Mucosa of rectum (tissue), 2 donors: ENCODE measurements around the gene TBC1D22A.
"Not testable (repeated sequence)": the region's sequence is repeated elsewhere in the genome, so short reads cannot be mapped to it uniquely, and the experiment has no call there.

Experiments
- H3K27ac ChIP-seq, 2 donors: one replicate each; pipeline ENCODE4 v1.7.0; 2013; ENCODE audit warnings: inconsistent platforms in 2 of 2, low read depth in 2 of 2, low read length in 2 of 2
- H3K27me3 ChIP-seq, 2 donors: one replicate each; pipeline ENCODE4 v1.7.0; 2013; ENCODE audit warnings: low read length in 2 of 2; ENCODE audit not compliant: control insufficient read depth in 2 of 2, insufficient read depth in 2 of 2
- H3K36me3 ChIP-seq, 2 donors: one replicate each; pipeline ENCODE4 v1.7.0; 2013; ENCODE audit warnings: low read length in 2 of 2; ENCODE audit not compliant: control insufficient read depth in 2 of 2, insufficient read depth in 2 of 2
- H3K4me1 ChIP-seq, 2 donors: one replicate each; pipeline ENCODE4 v1.7.0; 2013; ENCODE audit warnings: low read length in 2 of 2, mild to moderate bottlenecking in 1 of 2; ENCODE audit not compliant: control insufficient read depth in 2 of 2, insufficient read depth in 2 of 2
- H3K4me3 ChIP-seq, 2 donors: one replicate each; pipeline ENCODE4 v1.7.0; 2013; ENCODE audit warnings: low read length in 2 of 2
- H3K9ac ChIP-seq, 2 donors: one replicate each; pipeline ENCODE4 v1.7.0; 2013; ENCODE audit warnings: low read length in 2 of 2, low read depth in 1 of 2, mild to moderate bottlenecking in 1 of 2
- H3K9me3 ChIP-seq, 2 donors: one replicate each; pipeline ENCODE4 v1.7.0; 2013; ENCODE audit warnings: low read length in 2 of 2; ENCODE audit not compliant: control insufficient read depth in 2 of 2
- donor health status: healthy.
- donor health status: Normal muscosa, but diverticular disease.

Gene TBC1D22A

DNA sequence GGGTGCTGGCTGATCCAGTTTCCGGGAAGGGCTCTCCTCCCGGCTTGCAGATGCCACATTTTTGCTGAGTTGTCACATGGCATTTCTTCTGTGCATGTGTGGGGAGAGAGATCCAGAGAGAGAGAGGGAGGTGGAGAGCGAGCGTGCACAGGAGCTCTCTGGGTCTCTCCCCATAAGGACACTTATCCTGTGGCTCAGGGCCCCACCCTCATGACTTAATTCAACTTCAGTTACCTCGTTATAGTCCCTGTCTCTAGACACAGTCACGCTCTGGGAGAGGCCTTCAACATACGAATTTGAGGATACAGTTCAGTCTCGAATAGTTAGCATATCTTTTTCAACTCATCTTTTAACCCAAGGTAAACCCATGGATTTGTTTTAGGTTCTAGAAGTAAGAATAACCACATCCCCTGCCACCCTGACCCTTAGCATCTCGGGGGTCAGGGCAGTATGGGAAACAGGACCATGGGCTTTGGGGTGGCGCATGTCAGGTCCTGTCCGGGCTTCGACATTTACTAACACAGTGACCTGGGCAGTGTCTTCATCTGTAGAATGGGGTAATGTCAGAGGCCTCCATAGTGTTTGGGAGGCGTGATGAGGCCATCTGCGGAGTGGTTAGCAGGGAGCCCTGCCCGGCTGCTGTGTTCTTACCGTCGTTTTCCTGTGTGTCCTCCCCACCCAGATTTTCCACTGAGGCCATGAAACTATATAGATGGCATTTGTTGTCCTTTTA is 46.9 kb downstream of the TBC1D22A start:
- Histone ChIP-seq H3K4me1 (no peaks in the 10 kb centered on the region), H3K4me3 (no peak overlapping the region), H3K36me3 (peaks cover 24 to 38% of the 10 kb centered on the region in 2 donors), H3K9ac (no peak overlapping the region), H3K9me3 (no peaks in the 10 kb centered on the region), H3K27ac (no peak overlapping the region), H3K27me3 (no peaks in the 10 kb centered on the region)

DNA sequence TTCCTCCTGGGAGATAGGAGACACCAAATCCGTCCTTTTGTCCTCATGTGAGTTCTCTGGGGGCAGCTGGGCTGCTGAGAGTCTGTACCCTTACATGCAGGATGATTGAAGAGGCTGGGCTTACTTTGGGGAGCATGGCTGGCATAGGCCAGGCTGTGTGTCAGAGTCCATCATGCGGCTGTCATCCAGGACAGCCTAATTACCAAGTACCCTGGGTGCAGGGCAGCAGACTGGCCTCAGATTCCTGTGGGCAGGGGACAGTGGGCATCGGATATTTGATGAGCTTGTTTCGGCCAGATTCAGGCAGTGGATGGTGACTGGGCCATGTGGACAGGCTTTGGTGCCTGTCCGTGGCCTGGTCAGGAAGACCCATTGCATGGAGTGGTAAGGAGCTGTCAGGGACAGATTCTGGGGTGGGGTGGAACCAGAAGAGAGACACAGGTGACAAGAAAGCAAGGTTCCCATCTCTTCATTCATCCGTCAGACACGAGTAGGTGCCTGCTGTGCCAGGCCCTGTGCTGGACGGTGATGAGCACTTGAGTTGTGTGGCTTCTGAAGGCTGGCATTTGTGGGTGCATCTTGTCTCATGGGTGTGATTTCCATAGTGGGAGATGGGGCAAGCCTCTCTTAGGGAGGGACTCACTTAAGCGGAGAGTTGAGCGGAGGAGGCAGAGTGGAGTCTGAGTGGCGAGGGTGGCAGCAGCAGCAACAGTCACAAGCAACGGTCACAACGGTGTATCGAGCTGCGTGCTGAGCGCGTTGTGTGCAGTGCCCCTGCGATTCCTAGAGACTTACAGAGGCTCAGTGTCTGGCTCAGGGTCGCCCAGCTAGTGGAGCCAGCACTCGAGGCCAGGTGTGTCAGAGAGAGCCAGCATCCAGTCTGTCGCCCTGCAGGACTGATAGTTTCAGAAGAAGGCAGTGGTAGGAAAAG is 48.7 kb downstream of the TBC1D22A start:
- H3K4me1 ChIP-seq, result peaks cover 0 to 5% of the 10 kb centered on the region in 2 donors

DNA sequence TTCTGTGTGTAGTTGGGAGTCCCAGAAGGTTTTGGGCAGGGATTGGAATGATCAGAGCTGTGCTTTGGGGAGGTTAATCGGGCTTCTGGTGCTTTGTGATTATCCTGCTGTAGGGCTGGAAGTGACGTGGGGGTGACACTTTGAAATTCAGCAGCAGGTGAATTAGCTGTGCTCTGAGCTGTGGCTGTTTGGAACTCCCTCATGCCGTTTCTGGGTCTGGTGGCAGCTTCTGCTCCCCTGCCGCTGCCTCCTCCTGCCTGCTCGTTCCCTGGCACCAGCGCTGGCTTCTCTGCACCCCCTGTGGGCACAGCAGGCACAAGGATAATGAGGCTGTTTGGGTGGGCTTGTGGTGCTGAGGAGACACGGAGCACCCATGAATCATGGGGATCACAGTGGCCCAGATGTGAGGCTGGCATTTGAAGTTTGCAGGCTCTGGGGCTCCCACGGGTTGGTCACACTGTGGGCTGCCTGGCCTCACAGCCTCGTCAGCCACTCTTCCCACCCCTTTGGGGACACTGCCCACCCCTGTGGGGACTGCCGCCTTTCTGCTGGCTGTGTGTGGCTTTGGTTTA is 49.7 kb downstream of the TBC1D22A start:
- Histone ChIP-seq H3K9me3 (no peaks in the 10 kb centered on the region), H3K4me1 (peaks cover 0 to 11% of the 10 kb centered on the region in 2 donors), H3K27ac (no peak overlapping the region), H3K4me3 (no peak overlapping the region), H3K27me3 (no peaks in the 10 kb centered on the region), H3K9ac (no peak overlapping the region), H3K36me3 (peaks cover 17 to 23% of the 10 kb centered on the region in 2 donors)

More for the DNA sequence above, 48.7 kb downstream of the TBC1D22A start:
- peaks cover 19 to 29% of the 10 kb centered on the region in 2 donors for H3K36me3 ChIP-seq
- no peak overlapping the region for H3K9ac ChIP-seq
- H3K4me3 ChIP-seq, result no peak overlapping the region
- no peaks in the 10 kb centered on the region for H3K9me3 ChIP-seq
- H3K27ac ChIP-seq, result no peak overlapping the region
- no peaks in the 10 kb centered on the region for H3K27me3 ChIP-seq

GRCh38 chr22:46812788-46813187 is 50.3 kb downstream of the TBC1D22A start:
- no peaks in the 10 kb centered on the region for H3K27me3 ChIP-seq
- H3K4me3 ChIP-seq, result no peak overlapping the region
- H3K9ac ChIP-seq, result no peak overlapping the region
- H3K36me3 ChIP-seq, result peaks cover 13 to 20% of the 10 kb centered on the region in 2 donors
- no peak overlapping the region for H3K27ac ChIP-seq
- no peaks in the 10 kb centered on the region for H3K9me3 ChIP-seq
- peaks cover 0 to 11% of the 10 kb centered on the region in 2 donors for H3K4me1 ChIP-seq

- Histone ChIP-seq H3K27ac (no peak overlapping the region), H3K9me3 (no peaks in the 10 kb centered on the region), H3K9ac (no peak overlapping the region), H3K4me3 (no peak overlapping the region), H3K36me3 (peaks cover 12 to 19% of the 10 kb centered on the region in 2 donors), H3K4me1 (peaks cover 0 to 11% of the 10 kb centered on the region in 2 donors), H3K27me3 (no peaks in the 10 kb centered on the region)
Observed at GRCh38 chr22:46813816-46814597, 51.6 kb downstream of the TBC1D22A start.

DNA sequence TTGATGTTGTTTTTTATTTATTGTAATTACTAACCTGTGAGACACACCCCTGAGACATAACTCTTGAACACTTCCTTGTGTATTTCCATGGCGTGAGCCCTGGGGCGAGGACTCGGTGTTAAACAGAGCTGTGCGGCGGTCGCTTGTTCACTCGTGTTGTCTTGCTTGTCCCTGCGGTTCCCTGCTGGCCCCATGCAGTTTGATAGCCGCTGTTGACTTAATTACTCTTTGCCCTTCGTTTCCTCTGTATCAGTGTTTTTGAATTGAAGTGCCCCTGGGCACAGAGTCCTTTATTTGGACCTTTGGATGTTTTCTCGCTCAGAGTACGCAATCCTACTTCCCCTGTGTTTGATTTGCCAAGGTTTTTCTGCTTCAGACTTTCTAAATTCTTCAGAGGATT is 52.7 kb downstream of the TBC1D22A start:
- peaks cover 10 to 14% of the 10 kb centered on the region in 2 donors for H3K36me3 ChIP-seq
- H3K27ac ChIP-seq, result no peak overlapping the region
- H3K4me3 ChIP-seq, result no peak overlapping the region
- H3K27me3 ChIP-seq, result no peaks in the 10 kb centered on the region
- no peaks in the 10 kb centered on the region for H3K9me3 ChIP-seq
- no peak overlapping the region for H3K9ac ChIP-seq
- H3K4me1 ChIP-seq, result peaks cover 0 to 11% of the 10 kb centered on the region in 2 donors

DNA sequence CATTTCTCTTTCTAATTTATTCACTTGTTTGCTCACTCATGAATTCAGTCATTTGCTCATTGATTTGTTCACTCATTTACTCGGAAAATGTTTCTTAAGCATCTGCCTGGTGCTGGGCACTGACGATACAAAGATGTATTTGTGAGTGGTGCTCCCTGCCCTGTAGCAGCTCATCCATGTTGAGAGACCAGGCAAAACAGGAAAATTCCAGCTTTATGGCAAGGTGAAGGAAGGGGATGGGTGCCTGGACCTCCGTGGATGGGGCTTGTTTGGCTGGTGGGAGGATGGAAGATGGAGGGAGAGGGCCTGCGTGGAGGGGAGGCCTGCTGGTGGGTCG is 53.1 kb downstream of the TBC1D22A start:
- Histone ChIP-seq H3K4me1 (peaks cover 0 to 11% of the 10 kb centered on the region in 2 donors), H3K27ac (no peak overlapping the region), H3K4me3 (no peak overlapping the region), H3K27me3 (no peaks in the 10 kb centered on the region), H3K9me3 (no peaks in the 10 kb centered on the region), H3K9ac (no peak overlapping the region), H3K36me3 (peaks cover 10 to 13% of the 10 kb centered on the region in 2 donors)

DNA sequence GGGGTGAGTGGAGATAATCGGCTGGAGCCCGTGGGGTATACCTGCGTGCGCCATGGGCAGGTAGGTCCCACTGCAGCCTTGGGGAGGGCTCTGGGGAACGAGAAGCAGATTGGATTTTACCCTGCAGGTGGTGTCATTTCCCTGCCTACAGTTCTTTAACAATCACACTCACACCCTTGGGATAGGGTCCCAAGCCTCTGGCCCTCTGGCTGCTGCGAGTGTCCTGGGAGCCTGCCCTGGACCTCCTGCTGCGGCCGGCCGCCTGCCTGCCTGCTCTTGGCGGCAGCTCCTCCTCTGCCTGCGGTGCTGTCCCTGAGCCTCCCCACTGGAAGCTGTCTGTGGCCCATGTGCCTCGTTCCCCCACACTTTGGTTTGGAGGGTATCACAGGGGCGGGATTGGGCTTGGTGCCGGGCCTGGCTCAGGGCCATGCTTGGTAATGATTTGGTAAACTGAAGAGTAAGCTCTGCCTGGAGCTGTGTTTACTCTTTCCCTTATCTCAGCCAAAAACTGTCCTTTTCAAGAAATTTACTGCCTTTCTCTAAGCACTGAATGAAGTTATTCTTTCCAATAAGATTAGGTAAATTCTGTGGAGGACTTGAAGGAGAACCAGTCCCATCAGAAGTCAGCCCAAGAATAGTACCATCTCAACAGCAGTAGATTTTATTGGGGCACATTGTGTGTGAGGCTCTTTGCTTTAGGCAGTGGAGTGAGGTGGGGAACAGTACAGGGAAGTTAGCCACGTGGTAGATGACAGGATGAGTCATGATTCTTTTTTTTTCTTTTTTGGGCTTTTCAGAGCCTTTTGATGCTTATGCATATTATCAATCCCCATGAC is 53.7 kb downstream of the TBC1D22A start:
- Histone ChIP-seq H3K4me3 (no peak overlapping the region), H3K9ac (no peak overlapping the region), H3K27ac (no peak overlapping the region)

DNA sequence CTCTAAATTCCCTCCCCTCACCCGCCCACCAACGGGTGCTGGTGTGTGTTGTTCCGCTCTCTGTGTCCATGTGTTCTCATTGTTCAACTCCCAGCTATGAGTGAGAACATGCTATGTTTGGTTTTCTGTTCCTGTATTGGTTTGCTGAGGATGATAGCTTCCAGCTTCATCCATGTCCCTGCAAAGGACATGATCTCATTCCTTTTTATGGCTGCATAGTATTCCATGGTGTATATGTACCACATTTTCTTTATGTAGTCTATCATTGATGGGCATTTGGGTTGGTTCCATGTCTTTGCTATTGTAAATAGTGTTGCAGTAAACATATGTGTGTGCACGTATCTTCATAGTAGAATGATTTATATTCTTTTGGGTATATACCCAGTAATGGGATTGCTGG is 54.9 kb downstream of the TBC1D22A start:
- not testable (repeated sequence) for H3K27ac ChIP-seq, H3K27me3 ChIP-seq, H3K9ac ChIP-seq, H3K4me3 ChIP-seq, H3K36me3 ChIP-seq, H3K9me3 ChIP-seq
- H3K4me1 ChIP-seq, result peaks cover 0 to 11% of the 10 kb centered on the region in 2 donors

More for the DNA sequence above, 53.7 kb downstream of the TBC1D22A start:
- peaks cover 6 to 8% of the 10 kb centered on the region in 2 donors for H3K36me3 ChIP-seq
- H3K9me3 ChIP-seq, result no peaks in the 10 kb centered on the region
- peaks cover 0 to 11% of the 10 kb centered on the region in 2 donors for H3K4me1 ChIP-seq
- H3K27me3 ChIP-seq, result no peaks in the 10 kb centered on the region
